H1 (cell line): ENCODE measurements around the gene RABGGTA. TPM values are rescaled to one million over a fixed set of nuclear protein-coding genes. Genes with fewer than 3 reads are reported as not detected.

Experiments
- CTCF ChIA-PET: fragments of 300-600 bp; sonication (Branson Sonifier 250); formaldehyde crosslinking; loops from one replicate; lab custom pipeline; 2021; ENCODE audit not compliant: partially characterized antibody; lab: Charles Lee
- POLR2A ChIA-PET: fragments of 300-600 bp; sonication (Branson Sonifier 250); formaldehyde crosslinking; loops from one replicate; lab custom pipeline; 2021; ENCODE audit warnings: inconsistent platforms; ENCODE audit not compliant: partially characterized antibody; lab: Charles Lee
- DNase-seq, 2 experiments: peaks; one replicate each; pipeline versions ENCODE4 v3.0.0 to v3.0.0-alpha.2; 2010 to 2022; ENCODE audit warnings: low spot score in 2 of 2, low read depth in 1 of 2, mixed read lengths in 1 of 2
- FAIRE-seq: peaks from 2 replicates; lab custom pipeline; 2011; peaks lifted over from hg19 to GRCh38; lab: Jason Lieb, UNC
- H2AFZ ChIP-seq: 2 replicates; pipeline ENCODE4 v1.8.1; 2012; ENCODE audit warnings: low read length, inconsistent platforms
- H2AK5ac ChIP-seq: 2 replicates; pipeline ENCODE4 v1.6.1; 2013; ENCODE audit warnings: low read depth, low read length
- H2BK120ac ChIP-seq: replicated peaks from 2 replicates; pipeline ENCODE3; 2013; ENCODE audit warnings: low read depth, low read length, inconsistent platforms
- H2BK12ac ChIP-seq: 2 replicates; pipeline ENCODE4 v1.6.1; 2013; ENCODE audit warnings: low read depth, low read length
- H2BK15ac ChIP-seq: 2 replicates; pipeline ENCODE4 v1.6.1; 2013; ENCODE audit warnings: low read length
- H2BK20ac ChIP-seq: 2 replicates; pipeline ENCODE4 v1.6.1; 2013; ENCODE audit warnings: low read length
- H2BK5ac ChIP-seq: 2 replicates; pipeline ENCODE4 v1.6.1; 2013; ENCODE audit warnings: low read depth, low read length
- H3K14ac ChIP-seq: 2 replicates; pipeline ENCODE4 v1.6.1; 2013; ENCODE audit warnings: inconsistent platforms; ENCODE audit not compliant: insufficient read length
- H3K18ac ChIP-seq: 2 replicates; pipeline ENCODE4 v1.6.1; 2013; ENCODE audit warnings: low read length; ENCODE audit errors: extremely low read depth
- H3K23ac ChIP-seq: 2 replicates; pipeline ENCODE4 v1.6.1; 2013; ENCODE audit warnings: inconsistent platforms; ENCODE audit not compliant: insufficient read length
- H3K23me2 ChIP-seq: 2 replicates; pipeline ENCODE4 v1.6.1; 2013; ENCODE audit warnings: low read depth, low read length
- H3K27ac ChIP-seq: 2 replicates; pipeline ENCODE4 v1.6.1; 2011; ENCODE audit warnings: low read depth, low read length, inconsistent platforms
- H3K27me3 ChIP-seq, 4 experiments: replicated peaks in 1 of 4; 1 replicate in 1 of 4; 2 replicates in 3 of 4; pipeline versions ENCODE4 v1.6.1 to v1.8.1; 2011 to 2013; ENCODE audit warnings: low read length in 3 of 4, mild to moderate bottlenecking in 3 of 4, inconsistent platforms in 2 of 4, mixed read lengths in 2 of 4, moderate library complexity in 1 of 4; ENCODE audit not compliant: control insufficient read depth in 3 of 4, insufficient read depth in 3 of 4; ENCODE audit errors: extremely low read depth in 1 of 4
- H3K36me3 ChIP-seq, 4 experiments: 2 replicates each; pipeline versions ENCODE4 v1.6.1 to v1.8.1; 2011 to 2013; ENCODE audit warnings: mild to moderate bottlenecking in 4 of 4, low read length in 3 of 4, moderate library complexity in 2 of 4, control low read depth in 1 of 4, inconsistent platforms in 1 of 4; ENCODE audit not compliant: insufficient read depth in 4 of 4, control insufficient read depth in 2 of 4
- H3K4ac ChIP-seq: replicated peaks from 2 replicates; pipeline ENCODE3; 2013; ENCODE audit warnings: low read length, low read depth, mixed read lengths, inconsistent platforms; ENCODE audit not compliant: insufficient read length
- H3K4me1 ChIP-seq, 4 experiments: replicated peaks in 1 of 4; 1 replicate in 1 of 4; 2 replicates in 3 of 4; pipeline versions ENCODE4 v1.6.1 to v1.8.1; 2011 to 2013; ENCODE audit warnings: low read length in 3 of 4, inconsistent platforms in 2 of 4, mixed read lengths in 1 of 4; ENCODE audit not compliant: insufficient read depth in 4 of 4, control insufficient read depth in 3 of 4
- H3K4me2 ChIP-seq, 2 experiments: 2 replicates each; pipeline versions ENCODE4 v1.6.1 to v1.8.1; 2011 to 2013; ENCODE audit warnings: low read depth in 2 of 2, low read length in 2 of 2, control low read depth in 1 of 2, inconsistent platforms in 1 of 2, mild to moderate bottlenecking in 1 of 2; ENCODE audit not compliant: insufficient read depth in 1 of 2
- H3K4me3 ChIP-seq, 4 experiments: fragments of 200-600, 300-600 bp in 1 of 4; sonication (generic), shearing (Covaris generic), sonication (Bioruptor Twin) in 1 of 4; 2 replicates each; pipeline versions ENCODE4 v1.5.1 to v1.8.1; 2011 to 2016; ENCODE audit warnings: low read length in 4 of 4, low read depth in 3 of 4, control low read depth in 2 of 4, inconsistent platforms in 2 of 4, mild to moderate bottlenecking in 2 of 4, mixed read lengths in 1 of 4, moderate library complexity in 1 of 4; ENCODE audit not compliant: insufficient read depth in 2 of 4; ENCODE audit errors: extremely low read depth in 1 of 4
- H3K56ac ChIP-seq: replicated peaks from 2 replicates; pipeline ENCODE3; 2013; ENCODE audit warnings: low read depth, mild to moderate bottlenecking, mixed read lengths, low read length, inconsistent platforms; ENCODE audit not compliant: insufficient read length
- H3K79me1 ChIP-seq: 2 replicates; pipeline ENCODE4 v1.6.1; 2013; ENCODE audit warnings: low read depth, low read length, control low read depth
- H3K79me2 ChIP-seq, 2 experiments: 2 replicates each; pipeline versions ENCODE4 v1.6.1 to v1.8.1; 2012 to 2013; ENCODE audit warnings: low read length in 2 of 2, mild to moderate bottlenecking in 2 of 2, inconsistent platforms in 1 of 2; ENCODE audit not compliant: insufficient read depth in 2 of 2, control insufficient read depth in 1 of 2
- H3K9ac ChIP-seq, 4 experiments: replicated peaks in 1 of 4; 1 replicate in 1 of 4; 2 replicates in 3 of 4; pipeline versions ENCODE4 v1.6.1 to v1.8.1; 2011 to 2013; ENCODE audit warnings: low read depth in 3 of 4, low read length in 3 of 4, control low read depth in 2 of 4, mild to moderate bottlenecking in 2 of 4, moderate library complexity in 2 of 4, inconsistent platforms in 1 of 4; ENCODE audit errors: extremely low read depth in 1 of 4
- H3K9me3 ChIP-seq, 2 experiments: 2 replicates each; pipeline versions ENCODE4 v1.6.1 to v1.8.1; 2012 to 2013; ENCODE audit warnings: mild to moderate bottlenecking in 2 of 2, moderate library complexity in 2 of 2, control low read depth in 1 of 2, inconsistent platforms in 1 of 2, low read depth in 1 of 2, low read length in 1 of 2, mixed read lengths in 1 of 2; ENCODE audit not compliant: insufficient read depth in 2 of 2
- H4K20me1 ChIP-seq, 2 experiments: replicated peaks in 1 of 2; 2 replicates each; pipeline versions ENCODE3 to v1.8.1; 2011 to 2013; ENCODE audit warnings: inconsistent platforms in 2 of 2, low read length in 2 of 2, mild to moderate bottlenecking in 1 of 2; ENCODE audit not compliant: insufficient read depth in 2 of 2, control insufficient read depth in 1 of 2
- H4K5ac ChIP-seq: 2 replicates; pipeline ENCODE4 v1.6.1; 2013; ENCODE audit warnings: low read length, low read depth, mixed read lengths, inconsistent platforms; ENCODE audit not compliant: insufficient read length
- H4K8ac ChIP-seq: 2 replicates; pipeline ENCODE4 v1.8.0; 2013; ENCODE audit warnings: mild to moderate bottlenecking, moderate library complexity, low read length, inconsistent platforms; ENCODE audit not compliant: insufficient read depth; ENCODE audit errors: extremely low read depth
- H4K91ac ChIP-seq: replicated peaks from 2 replicates; pipeline ENCODE3; 2013; ENCODE audit warnings: low read length, mixed read lengths, inconsistent platforms; ENCODE audit not compliant: insufficient read length
- HDAC2 ChIP-seq, 2 experiments: fragments of 300-600 bp in 1 of 2; sonication (generic) in 1 of 2; IDR thresholded peaks; 2 replicates each; pipeline ENCODE4 v1.6.1; 2011 to 2012; ENCODE audit warnings: low read depth in 2 of 2, low read length in 2 of 2, mild to moderate bottlenecking in 2 of 2, moderate library complexity in 2 of 2, borderline replicate concordance in 1 of 2, inconsistent platforms in 1 of 2
- WGBS, 2 experiments: shearing (Covaris generic) in 1 of 2; methylation state at CpG; one replicate each; pipeline versions ENCODE4 v1.1.6 to v1.1.7; 2013 to 2015; ENCODE audit warnings: low lambda C conversion rate in 2 of 2, mixed read lengths in 2 of 2, inconsistent platforms in 1 of 2, low coverage in 1 of 2, missing lambda C conversion rate in 1 of 2; ENCODE audit not compliant: insufficient replicate concordance in 2 of 2, insufficient coverage in 1 of 2, insufficient read length in 1 of 2; ENCODE audit errors: extremely low coverage in 1 of 2, missing lambda C conversion rate in 1 of 2; 5-methylcytosine and 5-hydroxymethylcytosine counted together
- polyA plus RNA-seq, 7 experiments: library from polyadenylated mRNA; depleted of rRNA in 3 of 7; stranded (reverse) in 5 of 7; unstranded in 2 of 7; fragments of >200 nt in 5 of 7; fragments of 200-250 nt in 2 of 7; gene quantifications; 1 replicate in 5 of 7; 2 replicates in 1 of 7; 4 replicates in 1 of 7; pipeline versions ENCODE4 v1.2.1 to v1.2.3, GENCODE V29; 2011 to 2013; ENCODE audit warnings: missing spikeins in 2 of 7, mixed read lengths in 2 of 7
- total RNA-seq: library from RNA; stranded (reverse); fragmentation: NEBNext Ultra II Directional; extraction: Animal tissue kit (Norgen Biotek cat#: 25700); gene quantifications from 2 replicates; pipeline ENCODE4 v1.2.1, GENCODE V29; 2021

The RABGGTA gene
- total and polyA plus RNA-seq, 2 of the 8 experiments (the other 6 are each of a cell fraction or from before 2014, with no cell fraction given) = 16.0 to 49.8 TPM

DNA sequence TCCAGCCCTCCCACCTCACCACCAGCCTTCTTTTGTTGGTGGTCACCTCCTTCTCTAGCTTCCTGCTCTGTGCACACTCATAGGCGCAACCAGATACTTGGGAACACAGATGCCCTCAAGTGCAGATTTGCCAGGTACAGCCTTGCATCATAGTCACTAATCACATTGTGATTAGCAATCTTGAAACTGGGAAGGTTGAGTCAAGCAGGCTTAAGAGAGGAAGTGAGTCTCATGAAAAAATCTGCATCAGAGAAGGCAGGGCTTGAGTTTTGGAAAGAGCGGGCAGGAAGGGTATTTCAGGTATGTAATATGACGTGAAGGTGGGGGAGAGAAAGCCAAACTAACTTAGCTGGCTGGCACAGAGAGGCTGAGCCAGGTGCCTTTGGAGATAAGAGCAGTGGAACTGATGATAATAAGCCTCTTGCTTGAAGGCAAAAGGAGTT, 2.7 kb upstream of the RABGGTA start:
- DNase-seq (no peak), FAIRE-seq (no peak)
- no peak overlapping the region for H3K4ac ChIP-seq
- H4K5ac ChIP-seq = no peak overlapping the region
- H3K36me3 ChIP-seq = no peaks in the 10 kb centered on the region
- no peaks in the 10 kb centered on the region; a peak in 1 of 7 replicates for H3K27me3 ChIP-seq
- H2BK15ac ChIP-seq = no peak overlapping the region
- no peak overlapping the region for H3K23ac ChIP-seq
- H3K79me2 ChIP-seq = no peaks in the 10 kb centered on the region
- no peaks in the 10 kb centered on the region for H4K20me1 ChIP-seq
- no peak overlapping the region for H4K8ac ChIP-seq
- no peak for TF ChIP-seq HDAC2 (IDR thresholded peaks at IDR 0.05; ENCODE audit: borderline replicate concordance in 1 of 2, low read depth in 2 of 2, low read length in 2 of 2)
- H2BK5ac ChIP-seq = no peak overlapping the region
- no peak overlapping the region for H4K91ac ChIP-seq
- H3K18ac ChIP-seq = no peak overlapping the region
- CTCF ChIA-PET = interaction anchor here (0.8 to 8.6 kb wide), 13 partner anchors 9 to 39 kb away, joined by 3 to 94 read pairs (median 4); partner anchors contain the start of genes DHRS1 and NOP9
- H2BK12ac ChIP-seq = no peak overlapping the region
- H3K9me3 ChIP-seq = no peaks in the 10 kb centered on the region
- POLR2A ChIA-PET = interaction anchor here (0.9 to 2.6 kb wide), 5 partner anchors 18 to 29 kb away, joined by 3 to 7 read pairs (median 3); partner anchors contain the start of genes DHRS1 and NOP9
- no peak overlapping the region for H2BK120ac ChIP-seq
- H3K79me1 ChIP-seq = no peaks in the 10 kb centered on the region
- peaks cover 4% of the 10 kb centered on the region for H3K23me2 ChIP-seq
- H3K14ac ChIP-seq = no peak overlapping the region
- H2AFZ ChIP-seq = no peak overlapping the region
- H2BK20ac ChIP-seq = no peak overlapping the region
- no peak overlapping the region for H3K4me3 ChIP-seq
- WGBS, 2 experiments = 86% methylated on average over 3 of the region's 3 CpGs; no CpG with 5 or more reads in 1 of the 2 experiments
- H3K4me2 ChIP-seq = no peak overlapping the region
- H3K9ac ChIP-seq = no peak overlapping the region
- no peak overlapping the region for H3K27ac ChIP-seq
- no peak overlapping the region for H3K56ac ChIP-seq
- H2AK5ac ChIP-seq = no peak overlapping the region
- peaks cover 0 to 4% (median 2%) of the 10 kb centered on the region in 4 experiments; a peak in 3 of 7 replicates for H3K4me1 ChIP-seq
